ENCODE data around the gene UCK2. TPM values are rescaled to one million over a fixed set of nuclear protein-coding genes. Genes with fewer than 3 reads are reported as not detected.
A peak's percentile ranks its signal among the peaks of the same experiment; 100 is the strongest.

Gene UCK2
- total RNA-seq, 1 experiment from 2014 or later, result 109 TPM

DNA sequence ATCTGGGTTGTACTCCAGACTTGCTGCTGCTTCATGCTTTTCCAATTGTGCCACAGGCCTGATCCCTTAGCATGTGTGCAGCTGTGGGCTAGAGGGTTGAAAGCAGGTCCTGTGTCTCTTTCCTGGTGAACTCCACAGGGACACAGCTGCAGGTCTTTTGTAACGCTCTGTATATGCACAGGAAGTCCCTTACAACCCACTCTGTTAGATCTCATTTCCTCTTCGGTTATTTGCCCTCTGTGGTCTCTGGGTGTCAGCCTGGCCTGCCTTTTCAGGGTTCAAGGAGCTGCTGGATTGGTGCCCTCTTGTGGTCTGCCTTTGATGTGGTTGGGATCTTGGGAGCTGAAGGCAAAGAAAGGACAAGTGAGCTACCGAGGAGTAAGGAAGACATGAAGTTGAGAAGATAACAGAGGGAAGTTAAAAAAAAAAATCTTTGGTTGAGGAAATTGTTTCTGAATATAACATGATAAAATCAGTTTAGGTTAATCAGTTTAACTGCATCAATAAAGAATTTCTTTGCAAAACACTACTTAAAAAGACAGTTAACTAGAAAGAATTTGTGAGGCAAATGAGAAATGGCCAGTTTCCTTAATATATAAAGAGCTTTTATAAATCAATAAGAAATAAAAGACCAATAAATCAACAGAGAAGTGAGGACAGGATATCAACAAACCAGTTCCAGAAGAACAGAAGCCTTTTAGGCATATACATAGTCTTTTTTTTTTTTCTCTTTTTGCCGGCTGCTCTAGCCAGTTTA, 44.1 kb downstream of the UCK2 start:
- in situ Hi-C loops (cut with HindIII; ENCODE audit: low pct_unique_long_range_greater_than_20kb, low sequenced_read_pairs), result no loop called here
- peak; percentile 57 for DNase-seq (ENCODE audit: low read depth)

DNA sequence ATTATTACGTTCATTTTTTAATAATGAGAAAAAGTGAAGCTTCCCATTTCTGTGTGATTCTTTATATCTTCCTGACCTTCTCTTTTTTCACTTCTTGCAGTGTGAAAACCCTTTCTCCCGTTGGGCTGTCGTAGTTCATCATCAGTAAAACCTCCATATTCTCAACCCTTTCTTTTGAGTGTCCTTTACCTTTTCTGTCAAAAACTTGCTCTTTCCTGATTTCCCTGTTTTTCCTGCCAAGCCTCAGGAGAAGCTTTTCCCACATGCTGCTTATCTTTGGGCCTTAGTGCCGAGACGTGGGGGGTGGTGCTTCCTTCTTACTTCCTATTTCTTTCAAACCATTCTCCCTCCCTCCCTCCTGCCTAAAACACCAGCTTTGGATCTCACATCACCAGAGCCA, 46.1 kb downstream of the UCK2 start:
- in situ Hi-C loops (cut with HindIII; ENCODE audit: low pct_unique_long_range_greater_than_20kb, low sequenced_read_pairs), result no loop called here
- no peak for DNase-seq (ENCODE audit: low read depth)

DNA sequence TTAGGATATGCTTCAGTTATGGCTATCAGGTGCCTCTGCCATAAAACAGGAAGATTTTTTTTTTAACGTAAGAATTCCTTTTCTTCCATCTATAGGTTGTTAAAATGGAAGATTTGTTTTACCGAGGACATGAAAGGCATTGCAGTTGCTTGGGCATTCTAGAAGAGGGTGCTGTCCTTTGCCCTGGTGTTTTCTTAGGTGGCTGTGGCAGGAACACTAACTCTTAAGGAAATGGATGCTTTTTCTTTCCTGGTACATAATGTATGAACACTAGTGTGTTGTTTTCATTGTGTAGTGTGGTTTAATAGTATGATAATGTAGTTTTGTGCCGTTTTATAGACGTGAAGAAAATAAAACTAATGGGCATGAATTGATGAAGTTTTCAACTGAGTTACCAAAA, 47.2 kb downstream of the UCK2 start:
- DNase-seq (ENCODE audit: low read depth), result no peak
- in situ Hi-C loops (cut with HindIII; ENCODE audit: low pct_unique_long_range_greater_than_20kb, low sequenced_read_pairs), result no loop called here

GRCh38 chr1:165875171-165875570, 47.8 kb downstream of the UCK2 start:
- no peak for DNase-seq (ENCODE audit: low read depth)
- in situ Hi-C loops (cut with HindIII; ENCODE audit: low pct_unique_long_range_greater_than_20kb, low sequenced_read_pairs), result no loop called here

DNA sequence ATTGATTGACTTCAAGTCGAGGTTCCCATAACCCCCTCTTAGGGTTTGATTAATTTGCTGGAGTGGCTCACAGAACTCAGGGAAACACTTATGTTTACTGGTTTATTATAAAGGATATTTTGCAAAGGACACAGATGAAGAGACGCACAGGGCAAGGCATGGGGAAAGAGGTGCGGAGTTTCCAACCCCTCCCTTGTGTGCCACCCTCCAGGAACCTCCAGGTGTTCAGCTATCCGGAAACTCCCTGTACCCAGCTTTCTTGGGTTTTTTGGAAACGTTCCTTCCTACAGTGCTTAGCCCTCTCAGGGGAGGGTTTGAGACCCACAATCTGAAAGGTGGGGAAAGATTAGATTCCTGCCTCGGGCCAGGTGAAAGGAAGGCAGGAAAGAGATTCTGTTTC, 48.2 kb downstream of the UCK2 start:
- in situ Hi-C loops (cut with HindIII; ENCODE audit: low pct_unique_long_range_greater_than_20kb, low sequenced_read_pairs), result no loop called here
- no peak for DNase-seq (ENCODE audit: low read depth)

DNA sequence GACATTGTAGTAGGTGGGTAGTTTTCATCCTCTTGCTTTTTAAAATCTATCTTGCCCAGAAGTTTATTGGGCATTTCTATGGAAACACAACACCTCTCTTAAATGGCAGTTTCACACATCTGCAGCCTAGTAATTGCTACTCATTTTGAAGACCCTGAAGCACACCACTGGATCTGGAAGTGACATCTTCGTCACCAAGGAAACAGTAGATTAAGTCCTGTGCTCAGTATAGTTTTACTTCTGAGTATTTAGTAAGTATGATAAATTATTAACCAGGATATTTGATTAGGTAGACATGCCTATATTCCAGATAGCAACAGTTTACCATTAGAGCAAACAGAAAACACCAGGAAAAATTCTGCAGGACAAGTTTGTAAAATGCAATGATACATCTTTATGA, 48.7 kb downstream of the UCK2 start:
- in situ Hi-C loops (cut with HindIII; ENCODE audit: low pct_unique_long_range_greater_than_20kb, low sequenced_read_pairs), result no loop called here
- no peak for DNase-seq (ENCODE audit: low read depth)

- in situ Hi-C loops (cut with HindIII; ENCODE audit: low pct_unique_long_range_greater_than_20kb, low sequenced_read_pairs), result no loop called here
- no peak for DNase-seq (ENCODE audit: low read depth)
Observed at GRCh38 chr1:165877411-165877810, 50.0 kb downstream of the UCK2 start.

GRCh38 chr1:165877940-165878556, 50.6 kb downstream of the UCK2 start:
- DNase-seq (ENCODE audit: low read depth), result no peak
- in situ Hi-C loops (cut with HindIII; ENCODE audit: low pct_unique_long_range_greater_than_20kb, low sequenced_read_pairs), result no loop called here

- DNase-seq (ENCODE audit: low read depth), result no peak
Observed at GRCh38 chr1:165879946-165880345, 52.5 kb downstream of the UCK2 start.

DNA sequence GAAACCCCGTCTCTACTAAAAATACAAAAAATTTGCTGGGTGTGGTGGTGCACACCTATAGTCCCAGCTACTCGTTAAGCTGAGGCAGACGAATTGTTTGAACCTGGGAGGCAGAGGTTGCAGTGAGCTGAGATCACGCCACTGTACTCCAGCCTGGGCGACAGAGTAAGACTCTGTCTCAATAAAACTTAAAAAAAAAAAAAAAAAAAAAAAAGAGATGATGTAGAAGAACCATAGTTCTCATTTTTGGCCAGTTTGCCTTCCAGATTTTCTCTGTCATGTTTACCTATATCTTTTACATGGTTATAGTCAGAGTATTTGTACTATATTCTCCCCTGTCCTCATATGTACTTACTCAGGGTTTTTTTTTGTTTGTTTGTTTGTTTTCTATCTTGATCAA, 53.6 kb downstream of the UCK2 start:
- no peak for DNase-seq (ENCODE audit: low read depth)
- in situ Hi-C loops (cut with HindIII; ENCODE audit: low pct_unique_long_range_greater_than_20kb, low sequenced_read_pairs), result no loop called here

More at GRCh38 chr1:165879946-165880345, 52.5 kb downstream of the UCK2 start:
- in situ Hi-C loops (cut with HindIII; ENCODE audit: low pct_unique_long_range_greater_than_20kb, low sequenced_read_pairs), result no loop called here

GRCh38 chr1:165882168-165882837, 54.9 kb downstream of the UCK2 start:
- in situ Hi-C loops (cut with HindIII; ENCODE audit: low pct_unique_long_range_greater_than_20kb, low sequenced_read_pairs), result no loop called here

GRCh38 chr1:165883056-165883455, 55.6 kb downstream of the UCK2 start:
- in situ Hi-C loops (cut with HindIII; ENCODE audit: low pct_unique_long_range_greater_than_20kb, low sequenced_read_pairs), result no loop called here
- no peak for DNase-seq (ENCODE audit: low read depth)

More at GRCh38 chr1:165882168-165882837, 54.9 kb downstream of the UCK2 start:
- DNase-seq (ENCODE audit: low read depth), result no peak

GRCh38 chr1:165884009-165884689, 56.7 kb downstream of the UCK2 start:
- no peak for DNase-seq (ENCODE audit: low read depth)
- in situ Hi-C loops (cut with HindIII; ENCODE audit: low pct_unique_long_range_greater_than_20kb, low sequenced_read_pairs), result no loop called here

- DNase-seq (ENCODE audit: low read depth), result no peak
- in situ Hi-C loops (cut with HindIII; ENCODE audit: low pct_unique_long_range_greater_than_20kb, low sequenced_read_pairs), result no loop called here
Observed at GRCh38 chr1:165884690-165885304, 57.4 kb downstream of the UCK2 start.

DNA sequence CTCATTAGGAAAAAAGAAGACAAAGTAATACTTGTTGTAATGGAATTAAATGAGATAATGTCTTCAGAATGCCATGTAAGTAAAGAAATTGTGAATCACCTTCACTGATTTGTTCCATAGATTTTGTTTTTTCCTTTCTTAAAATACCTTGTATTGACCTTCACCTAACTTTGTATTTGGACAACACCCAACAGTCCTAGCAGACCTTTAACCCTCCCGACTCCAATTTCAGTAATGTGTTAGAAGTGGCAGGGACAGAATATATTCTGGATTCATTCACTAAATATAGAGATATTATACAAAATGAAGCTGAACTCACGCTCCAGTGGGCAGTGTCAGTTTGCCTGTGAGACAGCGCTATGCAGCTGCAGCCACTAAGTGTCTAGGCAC, 57.9 kb downstream of the UCK2 start:
- in situ Hi-C loops (cut with HindIII; ENCODE audit: low pct_unique_long_range_greater_than_20kb, low sequenced_read_pairs), result no loop called here
- DNase-seq (ENCODE audit: low read depth), result no peak

- DNase-seq (ENCODE audit: low read depth), result no peak
- in situ Hi-C loops (cut with HindIII; ENCODE audit: low pct_unique_long_range_greater_than_20kb, low sequenced_read_pairs), result no loop called here
Observed at GRCh38 chr1:165886193-165886592, 58.8 kb downstream of the UCK2 start.

DNA sequence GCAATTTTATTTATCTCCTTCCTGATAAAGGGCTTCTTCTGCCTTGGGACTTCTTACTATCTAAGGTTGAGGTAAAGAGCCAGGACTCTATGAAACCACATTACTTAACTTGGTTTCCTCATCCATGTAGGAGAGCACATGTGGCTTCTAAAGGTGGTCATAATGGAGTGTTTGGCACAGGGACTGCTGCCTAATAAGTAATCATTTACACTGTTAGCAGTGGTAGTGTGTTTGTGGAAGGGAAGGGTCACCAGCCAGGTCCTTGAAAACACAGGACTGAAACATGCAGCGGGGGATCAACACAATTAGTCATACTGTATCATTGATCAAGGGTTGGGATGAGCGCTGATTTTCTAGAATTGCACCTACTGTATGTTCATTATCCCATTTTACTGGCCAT, 59.6 kb downstream of the UCK2 start:
- in situ Hi-C loops (cut with HindIII; ENCODE audit: low pct_unique_long_range_greater_than_20kb, low sequenced_read_pairs), result no loop called here

GRCh38 chr1:165887877-165888551, 60.6 kb downstream of the UCK2 start:
- in situ Hi-C loops (cut with HindIII; ENCODE audit: low pct_unique_long_range_greater_than_20kb, low sequenced_read_pairs), result no loop called here

More for the DNA sequence above, 59.6 kb downstream of the UCK2 start:
- no peak for DNase-seq (ENCODE audit: low read depth)

More at GRCh38 chr1:165887877-165888551, 60.6 kb downstream of the UCK2 start:
- no peak for DNase-seq (ENCODE audit: low read depth)

Measured in Caki2 (cell line).